ENCODE results near the gene DMD. TPM values are rescaled to one million over a fixed set of nuclear protein-coding genes. Genes with fewer than 3 reads are reported as not detected.

DMD gene
- total RNA-seq, 1 experiment from 2014 or later: 47.2 TPM

DNA sequence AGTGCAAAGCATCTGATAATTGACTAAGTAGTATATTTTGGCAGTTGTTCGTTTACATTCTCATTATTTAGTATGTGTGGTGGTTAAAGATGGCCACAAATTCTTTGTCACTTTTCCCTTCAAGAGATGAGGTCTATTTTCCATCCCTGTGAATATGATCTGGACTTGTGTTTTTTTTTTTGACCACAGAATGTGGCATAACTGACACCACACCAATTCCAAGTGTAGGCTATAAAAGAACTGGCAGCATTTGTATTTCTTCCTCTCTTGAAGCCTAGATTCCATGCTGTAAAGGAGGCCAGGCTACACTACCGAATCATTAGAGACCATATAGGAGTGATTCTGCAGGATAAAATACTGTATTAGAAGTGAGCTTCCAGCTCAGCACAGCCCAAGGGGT, 596.6 kb downstream of the DMD start:
- Histone ChIP-seq H3K9me3 (no peaks in the 10 kb centered on the region), H3K36me3 (ENCODE audit: control insufficient read depth, insufficient read depth, low read length) (no peaks in the 10 kb centered on the region), H3K27me3 (replicated peaks; ENCODE audit: control insufficient read depth, insufficient read depth, low read length) (no peaks in the 10 kb centered on the region), H3K4me3 (ENCODE audit: low read depth, low read length) (no peak overlapping the region), H3K4me1 (no peaks in the 10 kb centered on the region)
- no TSS peak for BruUV-seq (replicated peaks)
- no peak for DNase-seq
- ChIA-PET CTCF (no interaction called here), POLR2A (no interaction called here)
- intact Hi-C loops (cut with micrococcal nuclease; ENCODE audit: unreplicated experiment): no loop called here
- Mint-ChIP-seq H3K27ac (ENCODE audit: unreplicated experiment) (no peak overlapping the region), H3K9me3 (ENCODE audit: unreplicated experiment) (no peaks in the 10 kb centered on the region), H3K4me3 (ENCODE audit: unreplicated experiment) (no peak overlapping the region), H3K27me3 (ENCODE audit: insufficient read depth, unreplicated experiment) (no peaks in the 10 kb centered on the region), H3K4me1 (ENCODE audit: low read depth, unreplicated experiment) (no peaks in the 10 kb centered on the region), H3K36me3 (ENCODE audit: insufficient read depth, unreplicated experiment) (no peaks in the 10 kb centered on the region)
- TF ChIP-seq, protein P1, sequence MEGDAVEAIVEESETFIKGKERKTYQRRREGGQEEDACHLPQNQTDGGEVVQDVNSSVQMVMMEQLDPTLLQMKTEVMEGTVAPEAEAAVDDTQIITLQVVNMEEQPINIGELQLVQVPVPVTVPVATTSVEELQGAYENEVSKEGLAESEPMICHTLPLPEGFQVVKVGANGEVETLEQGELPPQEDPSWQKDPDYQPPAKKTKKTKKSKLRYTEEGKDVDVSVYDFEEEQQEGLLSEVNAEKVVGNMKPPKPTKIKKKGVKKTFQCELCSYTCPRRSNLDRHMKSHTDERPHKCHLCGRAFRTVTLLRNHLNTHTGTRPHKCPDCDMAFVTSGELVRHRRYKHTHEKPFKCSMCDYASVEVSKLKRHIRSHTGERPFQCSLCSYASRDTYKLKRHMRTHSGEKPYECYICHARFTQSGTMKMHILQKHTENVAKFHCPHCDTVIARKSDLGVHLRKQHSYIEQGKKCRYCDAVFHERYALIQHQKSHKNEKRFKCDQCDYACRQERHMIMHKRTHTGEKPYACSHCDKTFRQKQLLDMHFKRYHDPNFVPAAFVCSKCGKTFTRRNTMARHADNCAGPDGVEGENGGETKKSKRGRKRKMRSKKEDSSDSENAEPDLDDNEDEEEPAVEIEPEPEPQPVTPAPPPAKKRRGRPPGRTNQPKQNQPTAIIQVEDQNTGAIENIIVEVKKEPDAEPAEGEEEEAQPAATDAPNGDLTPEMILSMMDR (IDR thresholded peaks at IDR 0.05; ENCODE audit: insufficient read depth in 1 of 2, low read depth in 1 of 2, low read length in 1 of 2, severe bottlenecking in 1 of 2, unreplicated experiment in 1 of 2): no peak

DNA sequence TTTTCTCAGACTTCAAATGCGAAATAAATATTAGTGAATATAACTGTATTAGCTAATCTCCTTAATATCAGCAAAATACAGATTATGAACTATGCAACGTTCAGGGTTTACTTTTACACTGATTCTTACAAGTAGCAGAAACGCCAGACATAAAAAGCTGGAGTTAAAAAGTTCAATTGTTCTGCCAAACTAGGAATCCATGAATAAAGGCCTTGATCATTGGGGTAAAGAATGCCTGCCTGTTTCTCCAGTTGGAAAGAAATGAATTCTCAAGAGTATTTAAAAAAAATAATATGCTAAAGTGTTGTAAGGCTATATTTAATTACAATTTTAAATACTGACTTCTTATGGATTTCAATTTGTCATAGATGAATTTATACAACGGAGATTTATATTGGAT, 612.2 kb downstream of the DMD start:
- no peak overlapping the region for H3K27ac Mint-ChIP-seq (ENCODE audit: unreplicated experiment)
- peaks cover 16% of the 10 kb centered on the region for H3K9me3 Mint-ChIP-seq (ENCODE audit: unreplicated experiment)
- H3K27me3 Mint-ChIP-seq (ENCODE audit: insufficient read depth, unreplicated experiment): no peaks in the 10 kb centered on the region
- ChIA-PET CTCF (no interaction called here), POLR2A (no interaction called here)
- no peaks in the 10 kb centered on the region for H3K4me1 ChIP-seq
- no peaks in the 10 kb centered on the region for H3K36me3 ChIP-seq (ENCODE audit: control insufficient read depth, insufficient read depth, low read length)
- TF ChIP-seq, protein P1 (IDR thresholded peaks at IDR 0.05; ENCODE audit: insufficient read depth in 1 of 2, low read depth in 1 of 2, low read length in 1 of 2, severe bottlenecking in 1 of 2, unreplicated experiment in 1 of 2): no peak
- BruUV-seq (replicated peaks): no TSS peak
- H3K9me3 ChIP-seq: no peaks in the 10 kb centered on the region
- H3K4me3 ChIP-seq (ENCODE audit: low read depth, low read length): no peak overlapping the region
- H3K36me3 Mint-ChIP-seq (ENCODE audit: insufficient read depth, unreplicated experiment): no peaks in the 10 kb centered on the region
- no peak overlapping the region for H3K4me3 Mint-ChIP-seq (ENCODE audit: unreplicated experiment)
- no peaks in the 10 kb centered on the region for H3K27me3 ChIP-seq (replicated peaks; ENCODE audit: control insufficient read depth, insufficient read depth, low read length)
- no peaks in the 10 kb centered on the region for H3K4me1 Mint-ChIP-seq (ENCODE audit: low read depth, unreplicated experiment)
- intact Hi-C loops (cut with micrococcal nuclease; ENCODE audit: unreplicated experiment): no loop called here
- no peak for DNase-seq

DNA sequence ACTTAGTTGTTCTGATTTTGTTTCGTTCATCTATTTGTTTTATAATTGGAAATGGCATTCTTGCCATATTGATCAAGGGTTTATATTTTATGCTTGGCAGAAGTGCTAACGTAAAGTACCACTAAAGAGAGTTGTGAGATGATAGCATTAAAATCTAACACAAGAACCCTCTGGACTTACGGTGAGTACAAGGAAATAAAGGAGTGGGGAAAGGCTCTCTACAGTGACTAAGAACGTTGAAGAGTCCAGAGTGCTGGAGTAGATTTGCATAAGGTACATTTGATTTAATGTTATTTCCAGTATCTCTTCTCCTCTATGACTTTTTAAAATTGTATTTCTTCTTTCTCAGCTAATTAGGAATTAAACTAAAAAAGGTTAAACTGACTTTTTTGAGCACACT, 612.6 kb downstream of the DMD start:
- intact Hi-C loops (cut with micrococcal nuclease; ENCODE audit: unreplicated experiment): no loop called here
- H3K4me1 Mint-ChIP-seq (ENCODE audit: low read depth, unreplicated experiment): no peaks in the 10 kb centered on the region
- no peaks in the 10 kb centered on the region for H3K27me3 Mint-ChIP-seq (ENCODE audit: insufficient read depth, unreplicated experiment)
- no peaks in the 10 kb centered on the region for H3K36me3 Mint-ChIP-seq (ENCODE audit: insufficient read depth, unreplicated experiment)
- no peak overlapping the region for H3K4me3 Mint-ChIP-seq (ENCODE audit: unreplicated experiment)
- ChIA-PET CTCF (no interaction called here), POLR2A (no interaction called here)
- no peaks in the 10 kb centered on the region for H3K4me1 ChIP-seq
- no peaks in the 10 kb centered on the region for H3K9me3 ChIP-seq
- no peak overlapping the region for H3K4me3 ChIP-seq (ENCODE audit: low read depth, low read length)
- BruUV-seq (replicated peaks): no TSS peak
- TF ChIP-seq, protein P1 (IDR thresholded peaks at IDR 0.05; ENCODE audit: insufficient read depth in 1 of 2, low read depth in 1 of 2, low read length in 1 of 2, severe bottlenecking in 1 of 2, unreplicated experiment in 1 of 2): no peak
- H3K27me3 ChIP-seq (replicated peaks; ENCODE audit: control insufficient read depth, insufficient read depth, low read length): no peaks in the 10 kb centered on the region
- peaks cover 16% of the 10 kb centered on the region for H3K9me3 Mint-ChIP-seq (ENCODE audit: unreplicated experiment)
- no peak overlapping the region for H3K27ac Mint-ChIP-seq (ENCODE audit: unreplicated experiment)
- DNase-seq: no peak
- H3K36me3 ChIP-seq (ENCODE audit: control insufficient read depth, insufficient read depth, low read length): no peaks in the 10 kb centered on the region

Data from Caco-2 (cell line).